ENCODE data around the gene WDR90.

- no peak for TF ChIP-seq POLR2A (IDR thresholded peaks at IDR 0.05)
- no peak for TF ChIP-seq CTCF (IDR thresholded peaks at IDR 0.05 in 4 of 5, conservative IDR thresholded peaks at IDR 0.05 in 1 of 5)
Observed at GRCh38 chr16:678858-679813, 30.0 kb downstream of the WDR90 start.
